ENCODE results near the gene NDEL1. TPM values are rescaled to one million over a fixed set of nuclear protein-coding genes. Genes with fewer than 3 reads are reported as not detected.

Gene NDEL1, protein sequence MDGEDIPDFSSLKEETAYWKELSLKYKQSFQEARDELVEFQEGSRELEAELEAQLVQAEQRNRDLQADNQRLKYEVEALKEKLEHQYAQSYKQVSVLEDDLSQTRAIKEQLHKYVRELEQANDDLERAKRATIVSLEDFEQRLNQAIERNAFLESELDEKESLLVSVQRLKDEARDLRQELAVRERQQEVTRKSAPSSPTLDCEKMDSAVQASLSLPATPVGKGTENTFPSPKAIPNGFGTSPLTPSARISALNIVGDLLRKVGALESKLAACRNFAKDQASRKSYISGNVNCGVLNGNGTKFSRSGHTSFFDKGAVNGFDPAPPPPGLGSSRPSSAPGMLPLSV
- 34.4 and 46.7 TPM in 2 replicates for total RNA-seq

DNA sequence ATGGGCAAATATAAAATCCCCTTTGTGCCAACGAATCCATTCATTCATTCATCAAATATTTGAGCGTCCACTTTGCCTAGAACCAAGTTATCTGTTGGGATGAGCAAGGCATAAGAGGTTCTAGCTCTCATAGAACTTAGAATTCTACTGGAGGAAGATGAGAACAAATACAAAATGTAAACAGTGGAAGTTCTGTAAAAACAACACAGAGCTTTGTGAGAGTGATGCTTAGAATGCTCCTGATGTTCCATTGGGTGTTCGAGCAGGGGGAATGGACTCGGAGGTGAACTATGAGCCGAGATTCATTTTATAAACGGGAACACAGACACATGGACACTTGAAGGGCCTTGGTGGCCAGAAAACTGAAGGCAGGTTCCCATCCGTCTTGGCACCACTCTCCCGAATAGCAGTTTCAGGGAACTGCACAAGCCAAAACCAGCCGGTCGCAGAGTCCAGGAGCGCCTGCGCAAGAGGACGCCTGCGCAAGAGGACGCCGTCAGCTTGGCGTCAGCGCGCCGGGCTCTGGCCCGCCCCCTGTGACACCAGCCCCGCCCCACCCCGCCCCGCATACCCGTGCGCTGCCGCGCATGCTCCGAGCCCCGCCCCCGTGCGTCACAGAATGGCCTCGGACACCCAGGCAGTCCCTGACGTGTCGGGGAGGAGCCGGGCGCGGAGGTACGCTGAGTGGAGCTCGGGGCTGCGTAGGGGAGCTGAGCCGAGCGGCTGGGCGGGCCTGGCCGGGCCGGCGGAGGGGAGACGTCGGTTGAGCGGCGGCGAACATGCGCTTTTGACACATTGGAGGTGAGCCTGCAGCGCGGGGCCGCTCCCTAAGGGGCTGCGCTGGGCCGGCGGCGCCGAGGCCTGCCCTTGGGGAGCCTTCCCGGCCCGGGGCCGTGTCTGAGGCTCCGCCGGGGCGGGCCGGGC is at the start of gene NDEL1:
Gene NDEL1, plus strand, starts transcription at position 640 of the 924 bp plus-strand sequence. CDS start 8,388 bp downstream, outside the sequence.

DNA sequence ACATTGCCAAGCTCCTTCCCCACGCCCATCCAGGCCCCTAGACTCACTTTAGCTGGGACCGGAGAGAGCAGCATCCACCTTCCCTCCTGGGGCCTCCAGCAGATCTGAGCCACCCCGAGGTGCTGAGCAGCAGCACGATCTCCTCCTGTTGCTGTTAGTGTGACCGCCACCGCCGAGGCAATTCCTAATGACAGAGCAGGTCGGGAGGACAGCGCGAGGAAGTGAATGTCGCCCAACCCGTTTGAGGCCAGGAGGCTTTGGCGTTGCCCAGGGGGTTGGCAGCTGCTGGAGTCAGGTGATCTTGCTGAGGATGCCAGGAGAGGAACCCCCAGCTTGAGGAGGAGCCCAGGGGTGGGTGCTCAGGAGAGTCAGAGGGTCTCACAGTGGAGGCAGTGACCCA is 38.0 kb upstream of the NDEL1 start, which contains the start of gene RNF222:
Gene RNF222, minus strand, starts transcription at position 192 of the 400 bp plus-strand sequence. CDS start 4,366 bp downstream, outside the sequence.

Other genes starting within 250 kb of the NDEL1 start
- 5.8 and 6.6 TPM in 2 replicates for gene BORCS6, start 245.7 kb upstream of the NDEL1 start, total RNA-seq
- gene AURKB, start 225.3 kb upstream of the NDEL1 start, total RNA-seq = 2.6 and 2.7 TPM in 2 replicates
- 2.1 and 3.0 TPM in 2 replicates for gene CTC1, start 187.8 kb upstream of the NDEL1 start, total RNA-seq
- gene PFAS, start 186.6 kb upstream of the NDEL1 start, total RNA-seq = 8.1 and 10.5 TPM in 2 replicates
- 6.3 and 9.2 TPM in 2 replicates for gene RANGRF, start 147.2 kb upstream of the NDEL1 start, total RNA-seq
- gene SLC25A35, start 140.5 kb upstream of the NDEL1 start, total RNA-seq = 0.55 and 0.85 TPM in 2 replicates
- gene ARHGEF15, start 125.6 kb upstream of the NDEL1 start, total RNA-seq = 0.09 TPM in 1 of 2 replicates, not detected in the other
- not detected in 2 replicates for gene ODF4, start 96.0 kb upstream of the NDEL1 start, total RNA-seq
- 4,111 and 4,604 TPM in 2 replicates for gene RPL26, start 52.7 kb upstream of the NDEL1 start, total RNA-seq
- not detected in 2 replicates for gene RNF222, start 38.1 kb upstream of the NDEL1 start, total RNA-seq
- 116 and 159 TPM in 2 replicates for gene MYH10, start 194.8 kb downstream of the NDEL1 start, total RNA-seq